ENCODE results near the gene UPF2. TPM values are rescaled to one million over a fixed set of nuclear protein-coding genes. Genes with fewer than 3 reads are reported as not detected.

The UPF2 gene
- total and polyA plus RNA-seq, 4 donors, result 16.0 to 27.5 (median 22.0) TPM

- Histone ChIP-seq H3K4me1 (ENCODE audit: control insufficient read depth in 1 of 2, insufficient read depth in 2 of 2, low read length in 2 of 2) (no peaks in the 10 kb centered on the region), H3K4me3 (ENCODE audit: low read length in 2 of 2) (no peak overlapping the region), H3K27me3 (ENCODE audit: control insufficient read depth in 1 of 2, insufficient read depth in 2 of 2, low read length in 1 of 2) (no peaks in the 10 kb centered on the region), H3K36me3 (ENCODE audit: control insufficient read depth in 1 of 2, insufficient read depth in 2 of 2, low read length in 1 of 2) (peaks cover 4 to 8% of the 10 kb centered on the region in 2 donors), H3K27ac (ENCODE audit: low read depth in 1 of 2, low read length in 2 of 2) (no peak overlapping the region), H3K9me3 (ENCODE audit: control insufficient read depth, low read length) (no peaks in the 10 kb centered on the region)
- DNase-seq (no peak), ATAC-seq (ENCODE audit: low FRiP score) (no peak)
- intact Hi-C loops (cut with DNase I), result no loop called here
- 90 to 93% methylated on average over 7 of the region's 7 CpGs for WGBS, 2 donors
Observed at GRCh38 chr10:11958956-11959355, 83.7 kb downstream of the UPF2 start.

GRCh38 chr10:11951695-11952094, 90.9 kb downstream of the UPF2 start:
- intact Hi-C loops (cut with DNase I), result no loop called here
- Histone ChIP-seq H3K9me3 (ENCODE audit: control insufficient read depth, low read length) (no peaks in the 10 kb centered on the region), H3K27ac (ENCODE audit: low read depth in 1 of 2, low read length in 2 of 2) (no peak overlapping the region), H3K4me3 (ENCODE audit: low read length in 2 of 2) (no peak overlapping the region), H3K36me3 (ENCODE audit: control insufficient read depth in 1 of 2, insufficient read depth in 2 of 2, low read length in 1 of 2) (peaks cover 3 to 6% of the 10 kb centered on the region in 2 donors), H3K4me1 (ENCODE audit: control insufficient read depth in 1 of 2, insufficient read depth in 2 of 2, low read length in 2 of 2) (no peaks in the 10 kb centered on the region), H3K27me3 (ENCODE audit: control insufficient read depth in 1 of 2, insufficient read depth in 2 of 2, low read length in 1 of 2) (no peaks in the 10 kb centered on the region)
- DNase-seq (no peak), ATAC-seq (ENCODE audit: low FRiP score) (no peak)
- 95% methylated on average over 5 of the region's 5 CpGs for WGBS, 2 donors

GRCh38 chr10:11950325-11951018, 92.1 kb downstream of the UPF2 start:
- Histone ChIP-seq H3K27me3 (ENCODE audit: control insufficient read depth in 1 of 2, insufficient read depth in 2 of 2, low read length in 1 of 2) (no peaks in the 10 kb centered on the region), H3K4me3 (ENCODE audit: low read length in 2 of 2) (no peak overlapping the region), H3K27ac (ENCODE audit: low read depth in 1 of 2, low read length in 2 of 2) (no peak overlapping the region), H3K36me3 (ENCODE audit: control insufficient read depth in 1 of 2, insufficient read depth in 2 of 2, low read length in 1 of 2) (peaks cover 3 to 6% of the 10 kb centered on the region in 2 donors), H3K9me3 (ENCODE audit: control insufficient read depth, low read length) (no peaks in the 10 kb centered on the region), H3K4me1 (ENCODE audit: control insufficient read depth in 1 of 2, insufficient read depth in 2 of 2, low read length in 2 of 2) (no peaks in the 10 kb centered on the region)
- intact Hi-C loops (cut with DNase I), result no loop called here
- DNase-seq, result no peak
- ATAC-seq (ENCODE audit: low FRiP score), result no peak
- 92 to 97% methylated on average over 9 of the region's 9 CpGs for WGBS, 2 donors

- no peaks in the 10 kb centered on the region for H3K27me3 ChIP-seq (ENCODE audit: control insufficient read depth in 1 of 2, insufficient read depth in 2 of 2, low read length in 1 of 2)
- no peak overlapping the region for H3K27ac ChIP-seq (ENCODE audit: low read depth in 1 of 2, low read length in 2 of 2)
- DNase-seq, result no peak
- H3K36me3 ChIP-seq (ENCODE audit: control insufficient read depth in 1 of 2, insufficient read depth in 2 of 2, low read length in 1 of 2), result peaks cover 3 to 6% of the 10 kb centered on the region in 2 donors
- no peaks in the 10 kb centered on the region for H3K9me3 ChIP-seq (ENCODE audit: control insufficient read depth, low read length)
- no peak overlapping the region for H3K4me3 ChIP-seq (ENCODE audit: low read length in 2 of 2)
- 86 to 87% methylated on average over 2 of the region's 2 CpGs for WGBS, 2 donors
- no peaks in the 10 kb centered on the region for H3K4me1 ChIP-seq (ENCODE audit: control insufficient read depth in 1 of 2, insufficient read depth in 2 of 2, low read length in 2 of 2)
- intact Hi-C loops (cut with DNase I), result no loop called here
- ATAC-seq (ENCODE audit: low FRiP score), result no peak
Observed at GRCh38 chr10:11949152-11949551, 93.5 kb downstream of the UPF2 start.

GRCh38 chr10:11946652-11947051, 96.0 kb downstream of the UPF2 start:
- no peaks in the 10 kb centered on the region for H3K27me3 ChIP-seq (ENCODE audit: control insufficient read depth in 1 of 2, insufficient read depth in 2 of 2, low read length in 1 of 2)
- DNase-seq (no peak), ATAC-seq (ENCODE audit: low FRiP score) (no peak)
- no peak overlapping the region for H3K4me3 ChIP-seq (ENCODE audit: low read length in 2 of 2)
- no peaks in the 10 kb centered on the region for H3K9me3 ChIP-seq (ENCODE audit: control insufficient read depth, low read length)
- intact Hi-C loops (cut with DNase I), result no loop called here
- no peak overlapping the region for H3K27ac ChIP-seq (ENCODE audit: low read depth in 1 of 2, low read length in 2 of 2)
- WGBS, 2 donors, result 93 to 96% methylated on average over 8 of the region's 8 CpGs
- H3K36me3 ChIP-seq (ENCODE audit: control insufficient read depth in 1 of 2, insufficient read depth in 2 of 2, low read length in 1 of 2), result peaks cover 0 to 3% of the 10 kb centered on the region in 2 donors
- no peaks in the 10 kb centered on the region for H3K4me1 ChIP-seq (ENCODE audit: control insufficient read depth in 1 of 2, insufficient read depth in 2 of 2, low read length in 2 of 2)

- intact Hi-C loops (cut with DNase I), result no loop called here
- Histone ChIP-seq H3K27ac (ENCODE audit: low read depth in 1 of 2, low read length in 2 of 2) (no peak overlapping the region), H3K36me3 (ENCODE audit: control insufficient read depth in 1 of 2, insufficient read depth in 2 of 2, low read length in 1 of 2) (peaks cover 0 to 7% of the 10 kb centered on the region in 2 donors), H3K9me3 (ENCODE audit: control insufficient read depth, low read length) (no peaks in the 10 kb centered on the region), H3K27me3 (ENCODE audit: control insufficient read depth in 1 of 2, insufficient read depth in 2 of 2, low read length in 1 of 2) (no peaks in the 10 kb centered on the region), H3K4me3 (ENCODE audit: low read length in 2 of 2) (no peak overlapping the region), H3K4me1 (ENCODE audit: control insufficient read depth in 1 of 2, insufficient read depth in 2 of 2, low read length in 2 of 2) (no peaks in the 10 kb centered on the region)
- DNase-seq, result no peak
- no peak for ATAC-seq (ENCODE audit: low FRiP score)
- 63 to 65% methylated on average over 8 of the region's 8 CpGs for WGBS, 2 donors
Observed at GRCh38 chr10:11936389-11937152, 106.0 kb downstream of the UPF2 start.

GRCh38 chr10:11934262-11934661, 108.3 kb downstream of the UPF2 start:
- peaks cover 3 to 9% of the 10 kb centered on the region in 2 donors for H3K36me3 ChIP-seq (ENCODE audit: control insufficient read depth in 1 of 2, insufficient read depth in 2 of 2, low read length in 1 of 2)
- H3K4me3 ChIP-seq (ENCODE audit: low read length in 2 of 2), result no peak overlapping the region
- no peaks in the 10 kb centered on the region for H3K27me3 ChIP-seq (ENCODE audit: control insufficient read depth in 1 of 2, insufficient read depth in 2 of 2, low read length in 1 of 2)
- WGBS, 2 donors, result 65 to 68% methylated on average over 7 of the region's 7 CpGs
- no peaks in the 10 kb centered on the region for H3K9me3 ChIP-seq (ENCODE audit: control insufficient read depth, low read length)
- ATAC-seq (ENCODE audit: low FRiP score) (no peak), DNase-seq (no peak)
- H3K4me1 ChIP-seq (ENCODE audit: control insufficient read depth in 1 of 2, insufficient read depth in 2 of 2, low read length in 2 of 2), result no peaks in the 10 kb centered on the region
- intact Hi-C loops (cut with DNase I), result no loop called here
- H3K27ac ChIP-seq (ENCODE audit: low read depth in 1 of 2, low read length in 2 of 2), result no peak overlapping the region

- ATAC-seq (ENCODE audit: low FRiP score) (no peak), DNase-seq (no peak)
- Histone ChIP-seq H3K27me3 (ENCODE audit: control insufficient read depth in 1 of 2, insufficient read depth in 2 of 2, low read length in 1 of 2) (no peaks in the 10 kb centered on the region), H3K4me1 (ENCODE audit: control insufficient read depth in 1 of 2, insufficient read depth in 2 of 2, low read length in 2 of 2) (no peaks in the 10 kb centered on the region), H3K4me3 (ENCODE audit: low read length in 2 of 2) (no peak overlapping the region), H3K36me3 (ENCODE audit: control insufficient read depth in 1 of 2, insufficient read depth in 2 of 2, low read length in 1 of 2) (peaks cover 3 to 9% of the 10 kb centered on the region in 2 donors), H3K27ac (ENCODE audit: low read depth in 1 of 2, low read length in 2 of 2) (no peak overlapping the region), H3K9me3 (ENCODE audit: control insufficient read depth, low read length) (no peaks in the 10 kb centered on the region)
- intact Hi-C loops (cut with DNase I), result no loop called here
- WGBS, 2 donors, result 50 to 52% methylated on average over 3 of the region's 3 CpGs
Observed at GRCh38 chr10:11933577-11934223, 108.9 kb downstream of the UPF2 start.

Data from aorta (tissue), 5 donors.